H9 (cell line): Measurements from ENCODE around the gene SLC16A1. TPM values are rescaled to one million over a fixed set of nuclear protein-coding genes. Genes with fewer than 3 reads are reported as not detected.

ENCODE experiments used
- DNase-seq: peaks from one replicate; pipeline ENCODE4 v3.0.0-alpha.2; 2017
- H2AFZ ChIP-seq: one replicate; pipeline ENCODE4 v1.6.1; 2013; ENCODE audit warnings: mild to moderate bottlenecking, low read length, control low read depth, moderate library complexity
- H2AK5ac ChIP-seq: 2 replicates; pipeline ENCODE4 v1.6.1; 2013; ENCODE audit warnings: low read length, control low read depth, mixed read lengths; ENCODE audit not compliant: insufficient read length
- H2BK120ac ChIP-seq: one replicate; pipeline ENCODE4 v1.6.1; 2013; ENCODE audit warnings: low read depth, mild to moderate bottlenecking, low read length, control low read depth, inconsistent platforms; ENCODE audit not compliant: poor library complexity, severe bottlenecking
- H2BK12ac ChIP-seq: 2 replicates; pipeline ENCODE4 v1.6.1; 2013; ENCODE audit warnings: low read length, control low read depth, mixed read lengths, low read depth; ENCODE audit not compliant: insufficient read length
- H2BK15ac ChIP-seq: 2 replicates; pipeline ENCODE4 v1.6.1; 2013; ENCODE audit warnings: low read depth, low read length, control low read depth
- H2BK20ac ChIP-seq: one replicate; pipeline ENCODE4 v1.6.1; 2013; ENCODE audit warnings: low read depth, mild to moderate bottlenecking, low read length, control low read depth, inconsistent platforms; ENCODE audit not compliant: poor library complexity, severe bottlenecking
- H2BK5ac ChIP-seq: 2 replicates; pipeline ENCODE4 v1.6.1; 2013; ENCODE audit warnings: low read length, control low read depth, mixed read lengths; ENCODE audit not compliant: insufficient read length
- H3K14ac ChIP-seq: 2 replicates; pipeline ENCODE4 v1.6.1; 2013; ENCODE audit warnings: low read length, control low read depth; ENCODE audit not compliant: insufficient read depth
- H3K18ac ChIP-seq: 2 replicates; pipeline ENCODE4 v1.6.1; 2013; ENCODE audit warnings: low read depth, mild to moderate bottlenecking, mixed read lengths, low read length, control low read depth; ENCODE audit not compliant: insufficient read length
- H3K23ac ChIP-seq: 2 replicates; pipeline ENCODE4 v1.6.1; 2013; ENCODE audit warnings: low read length, control low read depth, mixed read lengths, low read depth; ENCODE audit not compliant: insufficient read length
- H3K23me2 ChIP-seq: 2 replicates; pipeline ENCODE4 v1.6.1; 2013; ENCODE audit warnings: low read depth, mild to moderate bottlenecking, mixed read lengths, low read length, control low read depth; ENCODE audit not compliant: insufficient read length, poor library complexity, severe bottlenecking
- H3K27ac ChIP-seq: 2 replicates; pipeline ENCODE4 v1.5.1; 2013; ENCODE audit warnings: low read length, control low read depth, mixed read lengths, low read depth; ENCODE audit not compliant: insufficient read length
- H3K27me3 ChIP-seq: 2 replicates; pipeline ENCODE4 v1.6.1; 2013; ENCODE audit warnings: low read length, control low read depth, inconsistent platforms; ENCODE audit not compliant: insufficient read depth
- H3K4ac ChIP-seq: 2 replicates; pipeline ENCODE4 v1.6.1; 2013; ENCODE audit warnings: low read depth, mild to moderate bottlenecking, control low read depth, inconsistent platforms, low read length, moderate library complexity
- H3K4me1 ChIP-seq: 2 replicates; pipeline ENCODE4 v1.6.1; 2013; ENCODE audit warnings: low read length, control low read depth, inconsistent platforms; ENCODE audit not compliant: insufficient read depth
- H3K4me2 ChIP-seq: 2 replicates; pipeline ENCODE4 v1.6.1; 2013; ENCODE audit warnings: low read length, control low read depth, mixed read lengths; ENCODE audit not compliant: insufficient read length, insufficient read depth
- H3K56ac ChIP-seq: 2 replicates; pipeline ENCODE4 v1.6.1; 2013; ENCODE audit warnings: low read depth, mild to moderate bottlenecking, mixed read lengths, low read length, control low read depth; ENCODE audit not compliant: insufficient read length
- H3K79me1 ChIP-seq: 2 replicates; pipeline ENCODE4 v1.6.1; 2013; ENCODE audit warnings: low read depth, mild to moderate bottlenecking, moderate library complexity, low read length, control low read depth, inconsistent platforms; ENCODE audit not compliant: insufficient read depth, poor library complexity, severe bottlenecking
- H3K79me2 ChIP-seq: 2 replicates; pipeline ENCODE4 v1.6.1; 2013; ENCODE audit warnings: low read length, control low read depth, inconsistent platforms; ENCODE audit not compliant: insufficient read depth
- H3K9ac ChIP-seq: 2 replicates; pipeline ENCODE4 v1.6.1; 2013; ENCODE audit warnings: low read length, control low read depth, mixed read lengths; ENCODE audit not compliant: insufficient read length; ENCODE audit errors: extremely low read depth
- H3K9me3 ChIP-seq: one replicate; pipeline ENCODE4 v1.6.1; 2013; ENCODE audit warnings: low read depth, low read length, inconsistent platforms; ENCODE audit not compliant: control insufficient read depth
- H3T11ph ChIP-seq: one replicate; pipeline ENCODE4 v1.6.1; 2013; ENCODE audit warnings: mild to moderate bottlenecking, low read length, control low read depth, inconsistent platforms
- H4K20me1 ChIP-seq: one replicate; pipeline ENCODE4 v1.6.1; 2013; ENCODE audit not compliant: control insufficient read depth, insufficient read length, insufficient read depth
- H4K5ac ChIP-seq: 2 replicates; pipeline ENCODE4 v1.6.1; 2013; ENCODE audit warnings: low read depth, mild to moderate bottlenecking, mixed read lengths, low read length, control low read depth; ENCODE audit not compliant: insufficient read length
- H4K8ac ChIP-seq: replicated peaks from 2 replicates; pipeline ENCODE4 v1.6.1; 2013; ENCODE audit warnings: low read length, control low read depth, mixed read lengths, low read depth; ENCODE audit not compliant: insufficient read length
- H4K91ac ChIP-seq: 2 replicates; pipeline ENCODE4 v1.6.1; 2013; ENCODE audit warnings: low read depth, mild to moderate bottlenecking, moderate library complexity, mixed read lengths, low read length, control low read depth; ENCODE audit not compliant: insufficient read length
- H3K27ac Mint-ChIP-seq, 3 experiments: 2 replicates in 2 of 3; 3 replicates in 1 of 3; pipeline ENCODE4 v1.8.0; 2020 to 2021; ENCODE audit warnings: mixed read lengths in 3 of 3, mild to moderate bottlenecking in 1 of 3, moderate library complexity in 1 of 3
- H3K27me3 Mint-ChIP-seq: 2 replicates; pipeline ENCODE4 v1.8.0; 2021; ENCODE audit warnings: low read depth, mild to moderate bottlenecking, moderate library complexity, mixed read lengths
- H3K36me3 Mint-ChIP-seq, 3 experiments: 2 replicates in 2 of 3; 3 replicates in 1 of 3; pipeline ENCODE4 v1.8.0; 2020 to 2021; ENCODE audit warnings: low read depth in 3 of 3, mixed read lengths in 3 of 3; ENCODE audit not compliant: insufficient read depth in 1 of 3
- H3K4me1 Mint-ChIP-seq, 2 experiments: 2 replicates each; pipeline ENCODE4 v1.8.0; 2020; ENCODE audit warnings: mixed read lengths in 2 of 2
- H3K4me3 Mint-ChIP-seq, 2 experiments: 2 replicates in 1 of 2; 3 replicates in 1 of 2; pipeline ENCODE4 v1.8.0; 2020 to 2021; ENCODE audit warnings: mild to moderate bottlenecking in 2 of 2, mixed read lengths in 2 of 2, moderate library complexity in 1 of 2
- H3K9me3 Mint-ChIP-seq, 2 experiments: 2 replicates in 1 of 2; 3 replicates in 1 of 2; pipeline ENCODE4 v1.8.0; 2020; ENCODE audit warnings: mild to moderate bottlenecking in 2 of 2, mixed read lengths in 2 of 2, moderate library complexity in 1 of 2
- WGBS: extraction: QIAGEN DNeasy Blood & Tissue Kit; methylation state at CpG from one replicate; pipeline ENCODE4 v1.1.7; 2013; ENCODE audit warnings: missing lambda C conversion rate, low lambda C conversion rate, mixed read lengths; ENCODE audit not compliant: insufficient read length; ENCODE audit errors: extremely low coverage; 5-methylcytosine and 5-hydroxymethylcytosine counted together
- total RNA-seq: library from RNA; stranded (reverse); gene quantifications from 2 replicates; pipeline ENCODE4 v1.2.1, GENCODE V29; 2021
- TF ChIP-seq, protein P1 (sequence below): fragments of 200-600 bp; sonication (generic); conservative IDR thresholded peaks from 3 replicates; pipeline ENCODE4 v1.8.0; 2021; ENCODE audit warnings: antibody characterized with exemption, mild to moderate bottlenecking

SLC16A1 gene
- total RNA-seq, 1 experiment from 2014 or later, result 381 TPM

DNA sequence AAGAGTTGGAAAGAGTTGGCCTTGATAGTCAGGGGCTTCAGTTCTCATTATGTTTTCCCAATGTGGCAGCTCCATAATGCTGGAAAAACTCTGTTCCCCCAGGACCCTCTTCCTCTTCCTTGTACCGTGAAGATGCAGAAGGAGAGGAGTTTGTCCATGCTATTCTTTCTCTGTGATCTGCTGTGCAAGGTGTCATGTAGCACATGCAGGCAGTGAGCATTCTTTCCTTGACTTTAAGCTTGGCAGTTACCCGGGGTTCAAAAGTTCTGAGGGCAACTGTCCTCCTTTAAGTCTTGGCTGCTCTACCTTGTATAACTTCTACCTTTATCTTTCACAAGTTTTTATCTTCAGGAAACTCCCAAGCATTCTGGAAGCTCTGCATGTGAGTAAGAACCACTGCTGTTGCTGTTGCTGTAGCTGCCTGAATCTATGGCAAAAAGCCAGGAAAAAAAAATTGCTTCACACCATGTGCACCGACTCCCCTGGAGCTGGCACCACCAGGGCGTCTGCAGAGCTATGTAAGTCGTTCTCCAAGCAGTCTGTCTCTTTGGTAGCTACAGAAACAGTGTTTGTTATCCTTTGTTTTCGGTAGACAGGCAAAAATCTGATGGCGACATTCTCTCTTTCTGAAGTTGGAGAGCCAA lies 42.7 kb upstream of the SLC16A1 start:
- H3K4me1 Mint-ChIP-seq, result peaks cover 7 to 8% of the 10 kb centered on the region in 2 experiments; a peak in 2 of 4 replicates
- Histone ChIP-seq H2BK5ac (no peak overlapping the region), H3K4me2 (no peak overlapping the region), H2AFZ (no peak overlapping the region), H2AK5ac (no peak overlapping the region), H2BK15ac (no peak overlapping the region), H4K91ac (no peak overlapping the region), H2BK120ac (no peak overlapping the region), H3T11ph (no peak overlapping the region), H3K27me3 (no peaks in the 10 kb centered on the region), H4K8ac (no peak overlapping the region), H2BK20ac (no peak overlapping the region), H3K4me1 (no peaks in the 10 kb centered on the region), H3K79me2 (no peaks in the 10 kb centered on the region), H3K4ac (no peak overlapping the region), H3K18ac (no peak overlapping the region), H4K20me1 (no peaks in the 10 kb centered on the region), H3K56ac (no peak overlapping the region), H3K14ac (no peak overlapping the region), H3K27ac (no peak overlapping the region), H3K79me1 (no peaks in the 10 kb centered on the region), H2BK12ac (no peak overlapping the region), H4K5ac (no peak overlapping the region), H3K23me2 (no peaks in the 10 kb centered on the region), H3K23ac (no peak overlapping the region), H3K9me3 (no peaks in the 10 kb centered on the region), H3K9ac (no peak overlapping the region)
- peaks cover 6 to 17% (median 9%) of the 10 kb centered on the region in 3 experiments; a peak in 6 of 7 replicates for H3K36me3 Mint-ChIP-seq
- DNase-seq, result no peak
- H3K27me3 Mint-ChIP-seq, result no peaks in the 10 kb centered on the region
- WGBS, result no CpG with 5 or more reads among the region's 7 CpGs
- H3K9me3 Mint-ChIP-seq, result peaks cover 2 to 3% of the 10 kb centered on the region in 2 experiments; a peak in 1 of 5 replicates
- TF ChIP-seq, protein P1, sequence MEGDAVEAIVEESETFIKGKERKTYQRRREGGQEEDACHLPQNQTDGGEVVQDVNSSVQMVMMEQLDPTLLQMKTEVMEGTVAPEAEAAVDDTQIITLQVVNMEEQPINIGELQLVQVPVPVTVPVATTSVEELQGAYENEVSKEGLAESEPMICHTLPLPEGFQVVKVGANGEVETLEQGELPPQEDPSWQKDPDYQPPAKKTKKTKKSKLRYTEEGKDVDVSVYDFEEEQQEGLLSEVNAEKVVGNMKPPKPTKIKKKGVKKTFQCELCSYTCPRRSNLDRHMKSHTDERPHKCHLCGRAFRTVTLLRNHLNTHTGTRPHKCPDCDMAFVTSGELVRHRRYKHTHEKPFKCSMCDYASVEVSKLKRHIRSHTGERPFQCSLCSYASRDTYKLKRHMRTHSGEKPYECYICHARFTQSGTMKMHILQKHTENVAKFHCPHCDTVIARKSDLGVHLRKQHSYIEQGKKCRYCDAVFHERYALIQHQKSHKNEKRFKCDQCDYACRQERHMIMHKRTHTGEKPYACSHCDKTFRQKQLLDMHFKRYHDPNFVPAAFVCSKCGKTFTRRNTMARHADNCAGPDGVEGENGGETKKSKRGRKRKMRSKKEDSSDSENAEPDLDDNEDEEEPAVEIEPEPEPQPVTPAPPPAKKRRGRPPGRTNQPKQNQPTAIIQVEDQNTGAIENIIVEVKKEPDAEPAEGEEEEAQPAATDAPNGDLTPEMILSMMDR, result no peak
- no peak overlapping the region for H3K4me3 Mint-ChIP-seq
- H3K27ac Mint-ChIP-seq, result no peak overlapping the region
